Calu3 (cell line): ENCODE results near the gene PPOX. TPM values are rescaled to one million over a fixed set of nuclear protein-coding genes. Genes with fewer than 3 reads are reported as not detected.

Source experiments
- BruUV-seq: library from RNA; stranded (reverse); fragments of 400-500 nt; replicated peaks from 2 replicates; lab custom pipeline; 2021; lab: Mats Ljungman, UMichigan
- CTCF ChIA-PET: fragments of 300-600 bp; sonication (Branson Sonifier 250); formaldehyde crosslinking; loops from one replicate; lab custom pipeline; 2022; ENCODE audit warnings: antibody characterized with exemption; lab: Charles Lee
- DNase-seq: peaks from one replicate; pipeline ENCODE4 v3.0.0; 2022
- H3K27ac Mint-ChIP-seq: one replicate; pipeline ENCODE4 v1.8.0; 2022; ENCODE audit warnings: mixed read lengths; ENCODE audit not compliant: unreplicated experiment
- H3K27me3 Mint-ChIP-seq: one replicate; pipeline ENCODE4 v1.8.0; 2022; ENCODE audit warnings: mixed read lengths; ENCODE audit not compliant: unreplicated experiment
- H3K36me3 Mint-ChIP-seq: one replicate; pipeline ENCODE4 v1.8.0; 2022; ENCODE audit warnings: mild to moderate bottlenecking, moderate library complexity, mixed read lengths; ENCODE audit not compliant: insufficient read depth, unreplicated experiment
- H3K4me1 Mint-ChIP-seq: one replicate; pipeline ENCODE4 v1.8.0; 2022; ENCODE audit warnings: mild to moderate bottlenecking, low read depth, mixed read lengths; ENCODE audit not compliant: unreplicated experiment
- H3K4me3 Mint-ChIP-seq: one replicate; pipeline ENCODE4 v1.8.0; 2022; ENCODE audit warnings: mild to moderate bottlenecking, low read depth, moderate library complexity, mixed read lengths; ENCODE audit not compliant: unreplicated experiment
- H3K9me3 Mint-ChIP-seq: one replicate; pipeline ENCODE4 v1.8.0; 2022; ENCODE audit warnings: low read depth, mixed read lengths; ENCODE audit not compliant: unreplicated experiment
- CTCF ChIP-seq: fragments of 200-600 bp; IDR thresholded peaks from one replicate; pipeline ENCODE4 v1.8.0; 2022; ENCODE audit warnings: antibody characterized with exemption; ENCODE audit not compliant: unreplicated experiment
- intact Hi-C: fragments of 100-400 bp; cut with micrococcal nuclease; formaldehyde crosslinking; loops from one replicate; pipeline ENCODE4 v1.10.0; 2022; ENCODE audit not compliant: unreplicated experiment
- total RNA-seq: library from RNA; stranded (reverse); gene quantifications from 2 replicates; pipeline ENCODE4 v1.2.3, GENCODE V29; 2022

PPOX gene
- total RNA-seq, 1 experiment from 2014 or later: 27.1 TPM

GRCh38 chr1:161132410-161133219, 33.6 kb upstream of the PPOX start, which contains the start of gene DEDD:
Gene DEDD (minus strand): TSS chr1:161132667. CDS start chr1:161124462, 8,205 bp downstream.
- no peaks in the 10 kb centered on the region for H3K9me3 Mint-ChIP-seq
- intact Hi-C loops: loop anchor here (1.0 to 10.0 kb wide), 3 partner anchors 14 to 408 kb away; partner anchors contain the start of genes NIT1 and PFDN2
- H3K4me3 Mint-ChIP-seq: no peak within 1 kb of the TSS
- peak; percentile 94 for DNase-seq
- TF ChIP-seq CTCF: no peak
- no TSS peak for BruUV-seq
- peaks cover 13% of the 10 kb centered on the region for H3K36me3 Mint-ChIP-seq
- no peaks in the 10 kb centered on the region for H3K27me3 Mint-ChIP-seq
- no peak within 1 kb of the TSS for H3K27ac Mint-ChIP-seq
- H3K4me1 Mint-ChIP-seq: peaks cover 25% of the 10 kb centered on the region
- CTCF ChIA-PET: interaction anchor here (0.5 to 1.7 kb wide), 13 partner anchors 9 to 174 kb away, joined by 3 to 10 read pairs (median 4); partner anchors contain the start of genes F11R, NIT1, PFDN2 and PPOX

GRCh38 chr1:161133220-161133740, 32.9 kb upstream of the PPOX start:
- no peaks in the 10 kb centered on the region for H3K27me3 Mint-ChIP-seq
- no peak for TF ChIP-seq CTCF
- H3K9me3 Mint-ChIP-seq: no peaks in the 10 kb centered on the region
- TSS peak; percentile 81 for BruUV-seq
- peaks cover 13% of the 10 kb centered on the region for H3K36me3 Mint-ChIP-seq
- no peak overlapping the region for H3K27ac Mint-ChIP-seq
- H3K4me1 Mint-ChIP-seq: peaks cover 25% of the 10 kb centered on the region
- DNase-seq: no peak
- H3K4me3 Mint-ChIP-seq: no peak overlapping the region
- CTCF ChIA-PET: interaction anchor here (0.6 to 1.7 kb wide), 9 partner anchors 8 to 154 kb away, joined by 3 to 10 read pairs (median 4); partner anchors contain the start of genes F11R, KLHDC9, NIT1 and PFDN2
- intact Hi-C loops: loop anchor here (1.0 to 10.0 kb wide), 3 partner anchors 14 to 408 kb away; partner anchors contain the start of genes NIT1 and PFDN2

DNA sequence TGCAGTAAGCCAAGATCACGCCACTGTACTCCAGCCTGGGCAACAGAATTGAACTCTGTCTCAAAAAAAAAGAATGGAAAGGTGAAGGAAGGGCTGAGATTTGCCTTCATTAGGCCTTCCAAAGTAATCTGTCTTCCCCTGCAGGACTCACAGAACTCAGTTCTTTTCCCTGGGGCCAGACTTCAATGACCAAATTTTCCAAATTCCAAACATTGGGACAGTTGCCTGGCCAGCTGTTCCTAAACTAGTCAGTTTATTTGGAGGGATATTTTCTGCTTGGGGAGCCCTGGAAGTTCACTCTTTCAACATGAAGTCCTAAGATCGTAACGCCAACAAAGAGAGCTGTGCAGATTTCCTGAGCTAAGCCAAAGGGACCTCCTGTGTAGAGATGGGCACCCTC, 28.3 kb upstream of the PPOX start:
- H3K27me3 Mint-ChIP-seq: no peaks in the 10 kb centered on the region
- no peaks in the 10 kb centered on the region for H3K36me3 Mint-ChIP-seq
- H3K9me3 Mint-ChIP-seq: no peaks in the 10 kb centered on the region
- intact Hi-C loops: loop anchor here (5.0 to 10.0 kb wide), 2 partner anchors 301 to 413 kb away; no protein-coding TSS in a partner anchor
- no peak for DNase-seq
- no peak overlapping the region for H3K27ac Mint-ChIP-seq
- no peak for TF ChIP-seq CTCF
- CTCF ChIA-PET: interaction anchor here (0.5 to 1.1 kb wide), 3 partner anchors 9 to 198 kb away, joined by 3 to 4 read pairs (median 3); no protein-coding TSS in a partner anchor
- H3K4me3 Mint-ChIP-seq: no peak overlapping the region
- peaks cover 9% of the 10 kb centered on the region for H3K4me1 Mint-ChIP-seq
- no TSS peak for BruUV-seq

DNA sequence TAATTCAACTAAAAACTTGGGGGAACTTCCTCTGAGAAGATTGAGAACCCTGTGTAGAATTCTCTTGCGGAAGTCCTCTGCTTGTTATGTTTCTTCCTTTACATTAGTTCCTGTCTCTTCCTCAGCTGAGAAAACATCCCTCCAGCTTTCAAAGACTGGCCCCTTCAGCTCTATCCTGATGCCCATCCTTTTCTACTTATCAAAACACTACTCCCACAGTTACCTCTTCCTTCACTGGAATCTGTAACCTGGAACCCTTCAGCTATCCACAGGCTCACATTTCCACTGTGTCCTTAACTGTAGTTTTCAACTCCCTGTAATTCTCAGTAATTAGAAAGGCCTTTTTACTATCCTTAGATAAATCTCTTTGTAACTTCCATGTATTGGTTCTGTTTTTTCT, 27.8 kb upstream of the PPOX start:
- H3K9me3 Mint-ChIP-seq: no peaks in the 10 kb centered on the region
- no peak for TF ChIP-seq CTCF
- CTCF ChIA-PET: interaction anchor here (0.6 to 1.1 kb wide), 2 partner anchors 9 to 159 kb away, joined by 3 to 4 read pairs; no protein-coding TSS in a partner anchor
- no peaks in the 10 kb centered on the region for H3K27me3 Mint-ChIP-seq
- no peak for DNase-seq
- intact Hi-C loops: loop anchor here (5.0 to 10.0 kb wide), 2 partner anchors 301 to 414 kb away; no protein-coding TSS in a partner anchor
- H3K27ac Mint-ChIP-seq: no peak overlapping the region
- no TSS peak for BruUV-seq
- H3K36me3 Mint-ChIP-seq: no peaks in the 10 kb centered on the region
- H3K4me1 Mint-ChIP-seq: peaks cover 9% of the 10 kb centered on the region
- no peak overlapping the region for H3K4me3 Mint-ChIP-seq
